Stimulated activated CD4-positive, alpha-beta T cell treated with anti-CD3 and anti-CD28 coated beads, Interleukin-12 subunit alpha, Interleukin-12 subunit beta, amount 100 ng/mL, for 48 hours (primary cell): ENCODE results near the gene MARK4.

Experiments used
- DNase-seq, 3 donors: peaks; one replicate each; pipeline ENCODE4 v3.0.0-alpha.2; 2020; ENCODE audit warnings: low read depth in 2 of 3, low spot score in 1 of 3

The MARK4 gene

GRCh38 chr19:45271098-45271734, 20.1 kb downstream of the MARK4 start:
- DNase-seq = no peak

GRCh38 chr19:45271735-45272108, 20.7 kb downstream of the MARK4 start:
- no peak for DNase-seq

DNA sequence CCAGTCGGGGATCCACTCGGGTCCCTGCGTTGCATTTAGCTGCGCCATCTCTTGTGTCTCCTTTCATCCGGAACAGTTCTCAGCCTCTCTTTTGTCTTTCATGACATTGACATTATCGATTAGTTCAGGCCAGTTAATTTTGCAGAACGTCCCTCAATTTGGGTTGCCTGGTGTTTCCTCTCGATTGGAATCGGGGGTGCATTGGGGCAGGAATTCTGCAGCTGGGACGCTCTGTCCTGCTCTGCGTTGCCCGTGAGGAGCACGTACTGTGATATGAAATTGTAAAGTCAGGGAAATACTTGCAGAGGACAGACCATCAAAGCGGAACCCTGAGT, 22.4 kb downstream of the MARK4 start:
- DNase-seq = no peak

GRCh38 chr19:45275370-45275971, 24.4 kb downstream of the MARK4 start:
- DNase-seq = no peak

- DNase-seq = no peak
Observed at GRCh38 chr19:45276284-45276687, 25.2 kb downstream of the MARK4 start.

DNA sequence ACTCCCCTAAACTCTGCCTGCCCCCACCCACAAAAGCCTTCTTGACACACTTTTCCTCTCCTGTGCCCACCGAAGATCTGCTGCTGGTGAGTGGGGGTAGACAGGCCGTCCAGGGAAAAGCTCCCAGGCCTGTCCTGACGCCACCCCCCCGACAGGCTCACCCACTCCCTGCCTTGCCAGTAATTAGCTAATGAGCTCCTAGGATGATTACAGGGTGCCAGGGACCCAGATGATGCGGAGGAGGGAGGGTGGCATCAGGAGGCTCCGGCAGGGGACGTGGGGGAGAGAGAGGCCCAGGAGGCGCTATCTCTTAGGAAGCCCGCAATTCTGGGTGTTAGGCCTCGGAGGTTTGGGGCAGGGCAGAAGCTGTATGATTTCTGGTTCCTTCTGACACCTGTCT, 27.0 kb downstream of the MARK4 start:
- DNase-seq = no peak

GRCh38 chr19:45279587-45280192, 28.6 kb downstream of the MARK4 start:
- no peak for DNase-seq

- DNase-seq = no peak
Observed at GRCh38 chr19:45280471-45280961, 29.4 kb downstream of the MARK4 start.

DNA sequence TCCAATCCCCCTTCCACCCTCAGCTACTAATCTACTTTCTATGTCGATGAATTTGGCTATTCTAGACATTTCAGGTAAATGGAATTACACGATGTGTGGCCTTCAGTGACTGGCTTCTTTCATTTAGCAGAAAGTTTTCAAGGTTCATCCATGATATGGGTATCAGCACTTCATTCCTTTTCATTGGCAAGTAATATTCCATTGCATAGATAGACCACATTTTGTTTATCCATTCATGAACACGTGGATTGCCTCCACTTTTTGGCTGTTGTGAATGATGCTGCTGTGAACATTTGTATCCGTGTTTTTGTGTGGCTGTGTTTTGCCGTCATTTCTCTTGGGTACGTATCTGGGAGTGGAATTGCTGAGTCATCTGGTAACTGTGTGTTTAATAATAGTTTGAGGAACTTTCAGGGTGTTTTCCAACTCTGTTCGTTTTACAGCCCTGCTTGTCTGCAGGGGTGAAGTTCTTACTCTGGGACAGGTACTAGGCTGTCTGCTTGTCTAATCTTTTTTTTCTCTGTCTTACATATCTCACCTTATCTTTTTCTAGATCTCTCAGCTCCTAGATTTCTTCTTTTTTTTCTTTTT, 32.5 kb downstream of the MARK4 start:
- DNase-seq = no peak

- DNase-seq = no peak
Observed at GRCh38 chr19:45290381-45290931, 39.4 kb downstream of the MARK4 start.

DNA sequence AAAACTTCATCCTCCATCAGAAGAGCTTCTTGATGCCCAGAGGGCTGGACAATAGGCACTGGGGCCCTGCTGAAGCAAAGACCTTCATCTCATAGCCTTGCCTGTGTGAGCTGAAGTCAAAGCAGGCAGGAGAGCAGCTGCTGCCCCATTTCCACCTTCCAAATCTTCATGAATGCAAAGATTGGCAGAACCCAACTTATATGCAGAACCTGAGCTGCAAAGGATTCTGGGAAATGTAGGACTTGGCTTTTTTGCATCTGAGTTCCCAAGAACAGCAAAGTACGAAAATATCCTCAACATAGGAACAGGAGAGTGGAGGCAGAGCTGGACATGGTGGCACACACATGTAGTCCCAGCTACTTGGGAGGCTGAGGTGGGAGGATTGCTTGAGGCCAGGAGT, 40.8 kb downstream of the MARK4 start:
- no peak for DNase-seq

DNA sequence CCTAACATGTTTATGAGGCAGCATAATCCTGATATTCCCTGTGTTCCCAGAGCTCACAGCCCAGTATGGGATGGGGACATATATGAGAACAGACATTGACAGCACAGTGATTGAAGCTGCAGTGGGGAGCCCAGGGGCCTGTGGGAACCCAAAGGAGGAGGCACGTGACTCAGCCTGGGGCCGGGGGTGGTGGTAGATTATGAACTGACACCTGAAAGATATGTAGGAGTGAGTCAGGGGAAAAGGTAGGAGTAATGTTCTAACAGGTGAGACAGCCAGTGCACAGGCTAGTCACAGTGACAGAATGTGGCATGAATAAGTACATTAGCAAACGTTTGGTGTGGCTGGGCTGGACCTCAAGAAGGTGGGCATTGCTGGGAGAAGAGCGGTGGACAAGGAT, 42.6 kb downstream of the MARK4 start:
- peak in 1 of 3 donors; percentile 9 for DNase-seq

GRCh38 chr19:45294291-45295029, 43.4 kb downstream of the MARK4 start:
- no peak for DNase-seq

- DNase-seq = no peak
Observed at GRCh38 chr19:45295873-45296272, 44.8 kb downstream of the MARK4 start.

- no peak for DNase-seq
Observed at GRCh38 chr19:45296355-45296754, 45.3 kb downstream of the MARK4 start.

DNA sequence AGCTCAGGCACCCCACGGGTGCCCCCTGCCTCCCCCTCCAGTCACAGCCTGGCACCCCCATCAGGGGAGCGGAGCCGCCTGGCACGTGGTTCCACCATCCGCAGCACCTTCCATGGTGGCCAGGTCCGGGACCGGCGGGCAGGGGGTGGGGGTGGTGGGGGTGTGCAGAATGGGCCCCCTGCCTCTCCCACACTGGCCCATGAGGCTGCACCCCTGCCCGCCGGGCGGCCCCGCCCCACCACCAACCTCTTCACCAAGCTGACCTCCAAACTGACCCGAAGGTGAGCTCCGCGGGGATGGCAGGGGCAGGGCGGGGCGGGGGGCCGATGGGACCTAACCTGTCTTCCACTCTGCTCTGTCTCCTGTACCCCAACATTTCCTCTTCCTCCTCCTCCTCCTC, 46.6 kb downstream of the MARK4 start:
- no peak for DNase-seq

DNA sequence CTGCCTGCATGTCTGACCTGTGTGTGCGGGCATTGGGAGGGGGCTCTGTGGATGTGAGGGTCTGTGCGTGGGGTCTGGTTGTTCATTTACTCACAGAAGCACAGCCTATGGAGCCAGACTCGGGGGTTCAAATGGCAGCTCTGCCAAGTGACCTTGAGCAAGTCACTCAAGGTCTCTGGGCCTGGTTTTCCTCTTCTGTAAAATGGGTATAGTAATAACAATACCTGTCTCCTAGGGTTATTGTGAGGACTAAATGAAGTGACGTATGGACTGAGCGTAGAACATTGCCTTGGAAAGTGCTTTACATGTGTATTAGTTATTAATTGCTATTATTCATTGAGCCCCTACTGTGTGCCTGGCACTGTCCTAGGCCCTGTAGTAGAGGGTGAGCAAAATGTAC, 47.2 kb downstream of the MARK4 start:
- DNase-seq = no peak

GRCh38 chr19:45299719-45300118, 48.6 kb downstream of the MARK4 start:
- no peak for DNase-seq

DNA sequence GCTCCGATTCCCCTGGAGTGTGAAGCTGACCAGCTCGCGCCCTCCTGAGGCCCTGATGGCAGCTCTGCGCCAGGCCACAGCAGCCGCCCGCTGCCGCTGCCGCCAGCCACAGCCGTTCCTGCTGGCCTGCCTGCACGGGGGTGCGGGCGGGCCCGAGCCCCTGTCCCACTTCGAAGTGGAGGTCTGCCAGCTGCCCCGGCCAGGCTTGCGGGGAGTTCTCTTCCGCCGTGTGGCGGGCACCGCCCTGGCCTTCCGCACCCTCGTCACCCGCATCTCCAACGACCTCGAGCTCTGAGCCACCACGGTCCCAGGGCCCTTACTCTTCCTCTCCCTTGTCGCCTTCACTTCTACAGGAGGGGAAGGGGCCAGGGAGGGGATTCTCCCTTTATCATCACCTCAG, 51.3 kb downstream of the MARK4 start:
- DNase-seq = no peak

- no peak for DNase-seq
Observed at GRCh38 chr19:45303269-45304060, 52.4 kb downstream of the MARK4 start.
